Naive thymus-derived CD4-positive, alpha-beta T cell (primary cell): ENCODE data around the gene RABL2B. TPM values are rescaled to one million over a fixed set of nuclear protein-coding genes. Genes with fewer than 3 reads are reported as not detected.

Source experiments
- ATAC-seq: fragments of 150-1000 bp; cut with Tn5 transposase; 2 replicates; pipeline ENCODE4 v1.10.0; 2021; ENCODE audit warnings: mild to moderate bottlenecking, moderate library complexity
- CTCF ChIA-PET: fragments of 350-600 bp; sonication (Branson Sonifier 250); formaldehyde crosslinking; loops from one replicate; lab custom pipeline; 2021; ENCODE audit warnings: antibody characterized with exemption; lab: Charles Lee
- POLR2A ChIA-PET: fragments of 350-600 bp; sonication (Branson Sonifier 250); formaldehyde crosslinking; loops from one replicate; lab custom pipeline; 2021; ENCODE audit warnings: antibody characterized with exemption, inconsistent platforms; lab: Charles Lee
- DNase-seq, 9 donors: peaks; one replicate each; pipeline versions ENCODE4 v3.0.0 to v3.0.0-alpha.2; 2020 to 2022; ENCODE audit warnings: mixed read lengths in 1 of 9
- H3K27ac ChIP-seq: one replicate; pipeline ENCODE4 v1.7.0; 2013; ENCODE audit warnings: mild to moderate bottlenecking, low read depth, low read length, moderate library complexity
- H3K27me3 ChIP-seq, 2 donors: one replicate each; pipeline ENCODE4 v1.7.0; 2013; ENCODE audit warnings: low read length in 2 of 2, mild to moderate bottlenecking in 2 of 2, moderate library complexity in 2 of 2; ENCODE audit not compliant: control insufficient read depth in 2 of 2, insufficient read depth in 2 of 2
- H3K36me3 ChIP-seq, 3 experiments: 1 replicate in 2 of 3; 2 replicates in 1 of 3; pipeline ENCODE4 v1.7.0; 2013; ENCODE audit warnings: low read length in 3 of 3, mild to moderate bottlenecking in 3 of 3, moderate library complexity in 1 of 3; ENCODE audit not compliant: insufficient read depth in 3 of 3, control insufficient read depth in 2 of 3
- H3K4me1 ChIP-seq, 2 donors: one replicate each; pipeline ENCODE4 v1.7.0; 2013; ENCODE audit warnings: low read length in 2 of 2, mild to moderate bottlenecking in 2 of 2, moderate library complexity in 1 of 2; ENCODE audit not compliant: control insufficient read depth in 2 of 2, insufficient read depth in 2 of 2
- H3K4me3 ChIP-seq: 2 replicates; pipeline ENCODE4 v1.7.0; 2013; ENCODE audit warnings: mild to moderate bottlenecking, low read length
- H3K9me3 ChIP-seq, 3 experiments: 1 replicate in 2 of 3; 2 replicates in 1 of 3; pipeline ENCODE4 v1.7.0; 2013; ENCODE audit warnings: low read length in 3 of 3; ENCODE audit not compliant: control insufficient read depth in 2 of 3
- H3K27ac Mint-ChIP-seq, 9 donors: one replicate each; pipeline ENCODE4 v1.8.0; 2020 to 2022; ENCODE audit warnings: mixed read lengths in 9 of 9, mild to moderate bottlenecking in 8 of 9, moderate library complexity in 5 of 9, inconsistent platforms in 2 of 9
- H3K27me3 Mint-ChIP-seq, 5 donors: one replicate each; pipeline ENCODE4 v1.8.0; 2021 to 2022; ENCODE audit warnings: mixed read lengths in 5 of 5, mild to moderate bottlenecking in 1 of 5
- H3K36me3 Mint-ChIP-seq, 5 donors: one replicate each; pipeline ENCODE4 v1.8.0; 2020 to 2022; ENCODE audit warnings: mixed read lengths in 5 of 5, mild to moderate bottlenecking in 3 of 5, inconsistent platforms in 1 of 5
- H3K4me1 Mint-ChIP-seq, 7 donors: one replicate each; pipeline ENCODE4 v1.8.0; 2020 to 2022; ENCODE audit warnings: mixed read lengths in 7 of 7, mild to moderate bottlenecking in 3 of 7, inconsistent platforms in 1 of 7
- H3K4me3 Mint-ChIP-seq, 10 donors: one replicate each; pipeline ENCODE4 v1.8.0; 2020 to 2022; ENCODE audit warnings: mild to moderate bottlenecking in 10 of 10, mixed read lengths in 10 of 10, moderate library complexity in 6 of 10, inconsistent platforms in 2 of 10
- H3K9me3 Mint-ChIP-seq, 11 donors: one replicate each; pipeline ENCODE4 v1.8.0; 2020 to 2022; ENCODE audit warnings: mixed read lengths in 11 of 11, mild to moderate bottlenecking in 4 of 11, inconsistent platforms in 1 of 11, moderate library complexity in 1 of 11
- intact Hi-C, 2 donors: fragments of 100-400 bp; cut with micrococcal nuclease; formaldehyde crosslinking; loops; one replicate each; pipeline ENCODE4 v1.15.1; 2023
- polyA plus RNA-seq, 2 donors: library from polyadenylated mRNA; unstranded; fragments of 300-500 nt; fragmentation: Illumina TruSeq; gene quantifications; one replicate each; pipeline ENCODE4 v1.2.3, GENCODE V29; 2021
- total RNA-seq, 6 experiments: library from RNA in 5 of 6; stranded (reverse) in 5 of 6; gene quantifications; 1 replicate in 5 of 6; 2 replicates in 1 of 6; pipeline ENCODE4 v1.2.3 and lab custom pipeline; 2021 to 2026

The RABL2B gene
- total and polyA plus RNA-seq, 7 experiments from 2014 or later = 24.3 to 81.7 (median 46.8) TPM

GRCh38 chr22:50723991-50724390, 59.4 kb downstream of the RABL2B start:
- no peaks in the 10 kb centered on the region for H3K36me3 Mint-ChIP-seq
- H3K27ac Mint-ChIP-seq = no peak overlapping the region
- Histone ChIP-seq H3K27me3 (no peaks in the 10 kb centered on the region), H3K36me3 (no peaks in the 10 kb centered on the region), H3K27ac (no peak overlapping the region), H3K9me3 (no peaks in the 10 kb centered on the region), H3K4me1 (no peaks in the 10 kb centered on the region), H3K4me3 (no peak overlapping the region)
- H3K27me3 Mint-ChIP-seq = no peaks in the 10 kb centered on the region
- H3K4me3 Mint-ChIP-seq = no peak overlapping the region
- peaks cover 0 to 2% (median 0%) of the 10 kb centered on the region in 7 donors for H3K4me1 Mint-ChIP-seq
- POLR2A ChIA-PET = no interaction called here
- DNase-seq (no peak), ATAC-seq (no peak)
- intact Hi-C loops = no loop called here
- CTCF ChIA-PET = no interaction called here
- no peaks in the 10 kb centered on the region for H3K9me3 Mint-ChIP-seq

- no peaks in the 10 kb centered on the region for H3K36me3 ChIP-seq
- ATAC-seq (no peak), DNase-seq (no peak)
- intact Hi-C loops = no loop called here
- no peaks in the 10 kb centered on the region for H3K36me3 Mint-ChIP-seq
- ChIA-PET CTCF (no interaction called here), POLR2A (no interaction called here)
- no peaks in the 10 kb centered on the region for H3K4me1 ChIP-seq
- H3K27me3 ChIP-seq = no peaks in the 10 kb centered on the region
- H3K4me1 Mint-ChIP-seq = no peaks in the 10 kb centered on the region
- H3K27ac ChIP-seq = no peak overlapping the region
- H3K4me3 Mint-ChIP-seq = no peak overlapping the region
- H3K27me3 Mint-ChIP-seq = no peaks in the 10 kb centered on the region
- no peaks in the 10 kb centered on the region for H3K9me3 ChIP-seq
- peak overlapping the region in 1 of 9 donors; percentile 79 for H3K27ac Mint-ChIP-seq
- no peaks in the 10 kb centered on the region for H3K9me3 Mint-ChIP-seq
- no peak overlapping the region for H3K4me3 ChIP-seq
Observed at GRCh38 chr22:50722716-50723428, 60.6 kb downstream of the RABL2B start.

GRCh38 chr22:50722048-50722701, 61.3 kb downstream of the RABL2B start:
- CTCF ChIA-PET = no interaction called here
- POLR2A ChIA-PET = no interaction called here

GRCh38 chr22:50721257-50721844, 62.1 kb downstream of the RABL2B start:
- H3K27ac Mint-ChIP-seq = no peak overlapping the region
- no peak overlapping the region for H3K27ac ChIP-seq
- no peak overlapping the region for H3K4me3 ChIP-seq
- no peak overlapping the region for H3K4me3 Mint-ChIP-seq
- H3K9me3 Mint-ChIP-seq = no peaks in the 10 kb centered on the region
- H3K27me3 ChIP-seq = no peaks in the 10 kb centered on the region
- ChIA-PET POLR2A (no interaction called here), CTCF (no interaction called here)
- no peaks in the 10 kb centered on the region for H3K9me3 ChIP-seq
- DNase-seq = no peak
- H3K27me3 Mint-ChIP-seq = no peaks in the 10 kb centered on the region
- no peaks in the 10 kb centered on the region for H3K4me1 Mint-ChIP-seq
- intact Hi-C loops = no loop called here
- H3K4me1 ChIP-seq = no peaks in the 10 kb centered on the region
- no peaks in the 10 kb centered on the region for H3K36me3 ChIP-seq
- no peak for ATAC-seq
- no peaks in the 10 kb centered on the region for H3K36me3 Mint-ChIP-seq

More at GRCh38 chr22:50722048-50722701, 61.3 kb downstream of the RABL2B start:
- no peak for ATAC-seq
- Histone ChIP-seq H3K36me3 (no peaks in the 10 kb centered on the region), H3K27me3 (no peaks in the 10 kb centered on the region), H3K4me3 (no peak overlapping the region), H3K4me1 (no peaks in the 10 kb centered on the region), H3K9me3 (no peaks in the 10 kb centered on the region), H3K27ac (no peak overlapping the region)
- Mint-ChIP-seq H3K27ac (peak overlapping the region in 1 of 9 donors; percentile 79), H3K36me3 (no peaks in the 10 kb centered on the region), H3K27me3 (no peaks in the 10 kb centered on the region), H3K9me3 (no peaks in the 10 kb centered on the region), H3K4me3 (no peak overlapping the region), H3K4me1 (no peaks in the 10 kb centered on the region)
- intact Hi-C loops = no loop called here
- no peak for DNase-seq

- H3K4me1 ChIP-seq = no peaks in the 10 kb centered on the region
- POLR2A ChIA-PET = no interaction called here
Observed at GRCh38 chr22:50720301-50721256, 62.9 kb downstream of the RABL2B start.

GRCh38 chr22:50719814-50720300, 63.6 kb downstream of the RABL2B start:
- no peaks in the 10 kb centered on the region for H3K27me3 Mint-ChIP-seq
- intact Hi-C loops = no loop called here
- DNase-seq (no peak), ATAC-seq (no peak)
- no peaks in the 10 kb centered on the region for H3K36me3 ChIP-seq
- H3K9me3 Mint-ChIP-seq = no peaks in the 10 kb centered on the region
- H3K4me3 Mint-ChIP-seq = no peak overlapping the region
- no peaks in the 10 kb centered on the region for H3K4me1 Mint-ChIP-seq
- ChIA-PET POLR2A (no interaction called here), CTCF (no interaction called here)
- no peaks in the 10 kb centered on the region for H3K36me3 Mint-ChIP-seq
- no peak overlapping the region for H3K27ac Mint-ChIP-seq
- H3K4me3 ChIP-seq = no peak overlapping the region
- H3K9me3 ChIP-seq = no peaks in the 10 kb centered on the region
- H3K27ac ChIP-seq = no peak overlapping the region
- no peaks in the 10 kb centered on the region for H3K4me1 ChIP-seq
- H3K27me3 ChIP-seq = no peaks in the 10 kb centered on the region

More at GRCh38 chr22:50720301-50721256, 62.9 kb downstream of the RABL2B start:
- Mint-ChIP-seq H3K27ac (no peak overlapping the region), H3K9me3 (no peaks in the 10 kb centered on the region), H3K27me3 (no peaks in the 10 kb centered on the region), H3K4me1 (no peaks in the 10 kb centered on the region), H3K4me3 (no peak overlapping the region), H3K36me3 (no peaks in the 10 kb centered on the region)
- Histone ChIP-seq H3K4me3 (no peak overlapping the region), H3K27me3 (no peaks in the 10 kb centered on the region), H3K27ac (no peak overlapping the region), H3K9me3 (no peaks in the 10 kb centered on the region), H3K36me3 (no peaks in the 10 kb centered on the region)
- intact Hi-C loops = no loop called here
- no peak for ATAC-seq
- CTCF ChIA-PET = no interaction called here
- no peak for DNase-seq
